ENCODE data around the gene PNKD.

DNA sequence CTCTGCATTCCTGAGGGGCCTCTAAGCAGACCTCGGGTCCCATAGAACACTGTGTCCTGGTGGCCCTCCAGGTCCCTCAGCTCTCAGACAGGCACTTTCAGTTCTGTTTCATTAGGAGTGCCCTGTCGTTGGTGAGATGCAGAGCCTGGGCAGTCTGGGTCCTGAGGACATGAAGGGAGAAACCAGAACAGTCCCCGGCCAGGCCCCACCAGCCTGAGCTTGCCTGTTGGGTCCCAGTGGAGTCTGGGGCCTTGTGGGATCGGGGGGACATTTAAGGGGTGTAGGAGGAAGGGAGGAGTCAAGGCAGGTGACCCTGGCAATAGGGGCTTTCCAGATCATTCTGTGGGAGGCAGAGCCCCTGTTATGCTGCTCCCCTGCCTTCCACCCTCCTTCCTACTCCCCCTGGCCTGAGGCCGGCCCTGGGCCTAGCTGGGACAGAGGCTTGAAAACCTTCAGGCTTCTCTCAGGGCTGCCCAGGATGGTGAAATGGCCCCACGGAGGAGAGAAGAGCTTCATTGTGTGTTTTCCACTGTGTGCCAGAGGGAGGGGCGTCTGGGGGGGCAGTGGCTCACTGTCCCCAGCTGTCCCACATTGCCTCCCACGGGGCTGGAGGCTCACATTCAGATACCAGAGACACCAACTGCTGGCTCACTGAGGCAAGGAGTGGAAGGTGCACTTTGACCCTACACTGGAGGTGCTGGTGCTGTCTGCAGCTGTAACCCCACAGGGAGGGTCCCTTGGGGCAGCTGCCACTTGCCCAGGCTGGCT, 59.7 kb downstream of the PNKD start:
- TF ChIP-seq, protein P1, sequence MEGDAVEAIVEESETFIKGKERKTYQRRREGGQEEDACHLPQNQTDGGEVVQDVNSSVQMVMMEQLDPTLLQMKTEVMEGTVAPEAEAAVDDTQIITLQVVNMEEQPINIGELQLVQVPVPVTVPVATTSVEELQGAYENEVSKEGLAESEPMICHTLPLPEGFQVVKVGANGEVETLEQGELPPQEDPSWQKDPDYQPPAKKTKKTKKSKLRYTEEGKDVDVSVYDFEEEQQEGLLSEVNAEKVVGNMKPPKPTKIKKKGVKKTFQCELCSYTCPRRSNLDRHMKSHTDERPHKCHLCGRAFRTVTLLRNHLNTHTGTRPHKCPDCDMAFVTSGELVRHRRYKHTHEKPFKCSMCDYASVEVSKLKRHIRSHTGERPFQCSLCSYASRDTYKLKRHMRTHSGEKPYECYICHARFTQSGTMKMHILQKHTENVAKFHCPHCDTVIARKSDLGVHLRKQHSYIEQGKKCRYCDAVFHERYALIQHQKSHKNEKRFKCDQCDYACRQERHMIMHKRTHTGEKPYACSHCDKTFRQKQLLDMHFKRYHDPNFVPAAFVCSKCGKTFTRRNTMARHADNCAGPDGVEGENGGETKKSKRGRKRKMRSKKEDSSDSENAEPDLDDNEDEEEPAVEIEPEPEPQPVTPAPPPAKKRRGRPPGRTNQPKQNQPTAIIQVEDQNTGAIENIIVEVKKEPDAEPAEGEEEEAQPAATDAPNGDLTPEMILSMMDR (IDR thresholded peaks at IDR 0.05), result no peak
- no peak for TF ChIP-seq POLR2A (IDR thresholded peaks at IDR 0.05)
